GM12878 (cell line): ENCODE results near the gene CHID1. TPM values are rescaled to one million over a fixed set of nuclear protein-coding genes. Genes with fewer than 3 reads are reported as not detected.

ENCODE experiments used
- ATAC-seq: fragments of 200-7000 bp; cut with Tn5 transposase; 3 replicates; pipeline ENCODE4 v1.9.1; 2020; ENCODE audit warnings: mild to moderate bottlenecking, moderate library complexity
- BruUV-seq: library from RNA; stranded (reverse); fragments of 400-500 nt; replicated peaks from 2 replicates; lab custom pipeline; 2021; lab: Mats Ljungman, UMichigan
- CTCF ChIA-PET: fragments of 300-600 bp; sonication (Branson Sonifier 250); formaldehyde crosslinking; extraction: SDS; loops from one replicate; lab custom pipeline; 2021; ENCODE audit warnings: inconsistent platforms; lab: Yijun Ruan, JAX
- POLR2A ChIA-PET: fragments of 350-600 bp; formaldehyde crosslinking; extraction: SDS; loops from one replicate; lab custom pipeline; 2021; ENCODE audit warnings: inconsistent platforms; lab: Charles Lee
- RAD21 ChIA-PET: fragments of 300-600 bp; sonication (Branson Sonifier 250); formaldehyde crosslinking; loops from one replicate; lab custom pipeline; 2023; ENCODE audit warnings: antibody characterized with exemption; ENCODE audit not compliant: unreplicated experiment; lab: Charles Lee
- SMC1A ChIA-PET: fragments of 300-600 bp; sonication (Branson Sonifier 250); formaldehyde crosslinking; loops from one replicate; lab custom pipeline; 2023; ENCODE audit not compliant: unreplicated experiment, uncharacterized antibody; lab: Charles Lee
- DNase-seq: peaks from one replicate; pipeline ENCODE4 v3.0.0-alpha.2; 2011; ENCODE audit warnings: low read depth, low spot score
- FAIRE-seq: peaks from 3 replicates; lab custom pipeline; 2011; peaks lifted over from hg19 to GRCh38; lab: Jason Lieb, UNC
- H2AFZ ChIP-seq: 2 replicates; pipeline ENCODE4 v1.6.0; 2011; ENCODE audit warnings: low read depth, low read length, control low read depth; ENCODE audit not compliant: control insufficient read depth
- H3K27ac ChIP-seq: 2 replicates; pipeline ENCODE4 v1.5.1; 2011; ENCODE audit warnings: control low read depth; ENCODE audit not compliant: control insufficient read depth, insufficient read depth
- H3K27me3 ChIP-seq, 2 experiments: replicated peaks in 1 of 2; 2 replicates each; pipeline versions ENCODE4 v1.6.0 to v1.6.1; 2011; ENCODE audit warnings: low read length in 1 of 2; ENCODE audit not compliant: control insufficient read depth in 2 of 2, insufficient read depth in 2 of 2
- H3K36me3 ChIP-seq, 2 experiments: 2 replicates each; pipeline ENCODE4 v1.5.1; 2011; ENCODE audit warnings: low read length in 1 of 2; ENCODE audit not compliant: control insufficient read depth in 2 of 2, insufficient read depth in 2 of 2
- H3K4me1 ChIP-seq: 2 replicates; pipeline ENCODE4 v1.6.1; 2011; ENCODE audit warnings: mild to moderate bottlenecking, low read length, moderate library complexity, mixed read lengths; ENCODE audit not compliant: control insufficient read depth, insufficient read depth
- H3K4me2 ChIP-seq: 2 replicates; pipeline ENCODE4 v1.6.0; 2011; ENCODE audit warnings: control low read depth; ENCODE audit not compliant: control insufficient read depth, insufficient read depth
- H3K4me3 ChIP-seq: fragments of 200-600 bp; sonication (generic); 2 replicates; pipeline ENCODE4 v1.5.1; 2016
- H3K79me2 ChIP-seq: 2 replicates; pipeline ENCODE4 v1.6.0; 2011; ENCODE audit warnings: low read length; ENCODE audit not compliant: control insufficient read depth, insufficient read depth
- H3K9ac ChIP-seq: 2 replicates; pipeline ENCODE4 v1.8.0; 2011; ENCODE audit warnings: low read length, control low read depth, mixed read lengths; ENCODE audit not compliant: control insufficient read depth, insufficient read depth
- H3K9me3 ChIP-seq: replicated peaks from 3 replicates; pipeline ENCODE4 v1.5.1; 2011; ENCODE audit warnings: mild to moderate bottlenecking, low read length; ENCODE audit not compliant: control insufficient read depth, insufficient read depth
- H4K20me1 ChIP-seq: 2 replicates; pipeline ENCODE4 v1.6.0; 2011; ENCODE audit not compliant: control insufficient read depth, insufficient read depth
- BRCA1 ChIP-seq: IDR thresholded peaks from 2 replicates; pipeline ENCODE4 v1.6.1; 2011; ENCODE audit warnings: low read depth, low read length, improper control_type of control experiment
- CBX5 ChIP-seq: sonication (generic); IDR thresholded peaks from 2 replicates; pipeline ENCODE4 v1.6.1; 2016; ENCODE audit warnings: low read depth, moderate library complexity, mild to moderate bottlenecking, inconsistent platforms
- HCFC1 ChIP-seq: fragments of 150-350 bp; IDR thresholded peaks from 2 replicates; pipeline ENCODE4 v1.6.1; 2014; ENCODE audit warnings: low read length
- KAT2A ChIP-seq: conservative IDR thresholded peaks from 2 replicates; pipeline ENCODE4 v1.6.1; 2011; ENCODE audit warnings: low read depth, low read length; ENCODE audit not compliant: control insufficient read depth
- MTA3 ChIP-seq: IDR thresholded peaks from 2 replicates; pipeline ENCODE4 v1.6.1; 2012; ENCODE audit warnings: low read length, inconsistent platforms, borderline replicate concordance
- PAX8 ChIP-seq: fragments of 450-650 bp; IDR thresholded peaks from 2 replicates; pipeline ENCODE4 v1.6.1; 2017; ENCODE audit warnings: mild to moderate bottlenecking, moderate library complexity
- RBBP5 ChIP-seq: fragments of 200-600 bp; sonication (generic); conservative IDR thresholded peaks from 2 replicates; pipeline ENCODE4 v1.6.1; 2016
- SIN3A ChIP-seq: IDR thresholded peaks from 2 replicates; pipeline ENCODE4 v1.6.1; 2012; ENCODE audit warnings: low read depth, low read length, improper control_type of control experiment
- SMAD5 ChIP-seq: IDR thresholded peaks from 2 replicates; pipeline ENCODE4 v1.6.1; 2016; ENCODE audit warnings: antibody characterized with exemption, low read depth
- SMARCA5 ChIP-seq: fragments of 450-650 bp; IDR thresholded peaks from 2 replicates; pipeline ENCODE4 v1.6.1; 2017; ENCODE audit warnings: mild to moderate bottlenecking
- ZNF384 ChIP-seq: IDR thresholded peaks from 2 replicates; pipeline ENCODE4 v1.6.1; 2012; ENCODE audit warnings: low read depth, mild to moderate bottlenecking, low read length, improper control_type of control experiment, borderline replicate concordance
- WGBS: methylation state at CpG from one replicate; pipeline ENCODE4 v1.1.6; 2016; ENCODE audit warnings: low lambda C conversion rate; ENCODE audit not compliant: insufficient replicate concordance, insufficient coverage; ENCODE audit errors: missing lambda C conversion rate; 5-methylcytosine and 5-hydroxymethylcytosine counted together
- in situ Hi-C: fragments of 300-500 bp; cut with MboI; formaldehyde crosslinking; loops from 9 replicates; pipeline ENCODE4 v1.14.3; 2018; ENCODE audit warnings: mixed read lengths
- intact Hi-C: fragments of 100-400 bp; cut with micrococcal nuclease; formaldehyde crosslinking; loops from one replicate; pipeline ENCODE4 v1.14.2; 2022; ENCODE audit not compliant: unreplicated experiment
- polyA plus RNA-seq, 11 experiments: library from polyadenylated mRNA; depleted of rRNA in 4 of 11; unstranded in 6 of 11; stranded (reverse) in 5 of 11; fragments of >200 nt; fragmentation: Nextera tagmentation in 4 of 11; fragmentation: Illumina TruSeq in 1 of 11; extraction: Ambion mirVana in 4 of 11; extraction: Trizol in 1 of 11; gene quantifications; 1 replicate in 1 of 11; 2 replicates in 10 of 11; pipeline versions ENCODE4 v1.2.1 to v1.2.3, GENCODE V29; 2011 to 2016; ENCODE audit warnings: inconsistent platforms in 2 of 11, missing spikeins in 2 of 11, low read depth in 1 of 11
- total RNA-seq, 4 experiments: library from RNA; depleted of rRNA in 3 of 4; stranded (reverse); fragments of >200 nt in 3 of 4; fragmentation: Illumina TruSeq in 1 of 4; extraction: Trizol in 1 of 4; gene quantifications; 2 replicates each; pipeline versions ENCODE4 v1.2.1 to v1.2.3, GENCODE V29; 2013 to 2021
- TF ChIP-seq, protein P1 (sequence below): IDR thresholded peaks from 2 replicates; pipeline ENCODE4 v1.6.1; 2011; ENCODE audit warnings: borderline replicate concordance, low read depth, mild to moderate bottlenecking, moderate library complexity, mixed read lengths, low read length; ENCODE audit not compliant: insufficient read depth; ENCODE audit errors: extremely low read length
- TF ChIP-seq, protein P2 (sequence below): fragments of 450-650 bp; IDR thresholded peaks from 2 replicates; pipeline ENCODE4 v1.6.1; 2017; ENCODE audit warnings: mild to moderate bottlenecking, moderate library complexity

CHID1 gene
- total and polyA plus RNA-seq, 10 of the 15 experiments (the other 5 are each of a cell fraction or from before 2014, with no cell fraction given) = 4.8 to 75.2 (median 30.1) TPM

DNA sequence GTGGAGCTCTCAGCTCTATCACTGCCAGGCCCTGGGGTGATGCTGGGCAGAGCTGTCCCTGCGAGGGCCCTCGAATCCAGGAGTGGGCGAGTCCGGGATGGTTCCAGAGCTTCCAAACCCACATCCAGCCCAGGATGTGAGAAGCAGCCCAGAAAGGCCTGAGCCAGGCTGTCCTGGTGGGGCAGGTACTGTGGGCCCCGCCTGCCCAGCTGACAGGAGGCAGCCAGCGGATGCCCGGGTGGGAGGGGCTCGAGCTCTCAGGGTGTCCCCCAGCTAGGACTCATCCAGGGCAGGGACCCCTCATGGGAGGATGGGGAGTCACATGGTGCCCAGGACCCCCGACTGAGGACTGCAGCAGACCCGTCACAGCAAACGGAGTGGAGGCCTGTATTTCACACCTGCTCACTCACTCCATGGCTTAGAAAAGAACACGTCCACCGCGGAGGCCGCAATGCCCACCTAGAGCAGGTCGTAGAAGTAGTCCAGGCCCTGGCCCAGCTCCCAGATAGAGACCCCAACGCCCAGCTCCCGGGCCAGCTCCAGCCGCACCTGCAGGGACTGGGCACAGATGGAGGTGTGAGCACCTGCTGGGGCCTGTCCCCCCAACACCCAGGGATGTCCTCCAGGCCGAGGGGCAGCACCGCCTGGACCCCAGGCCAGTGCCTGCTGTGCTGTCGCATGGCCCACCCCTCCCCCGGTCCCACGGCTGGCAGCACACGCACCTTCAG is 41.0 kb downstream of the CHID1 start:
- ChIA-PET CTCF (no interaction called here), POLR2A (interaction anchor here (1.1 kb wide), 1 partner anchor 22 kb away, joined by 3 read pairs; no protein-coding TSS in a partner anchor), RAD21 (no interaction called here), SMC1A (no interaction called here)
- Histone ChIP-seq H3K79me2 (no peaks in the 10 kb centered on the region), H3K4me3 (no peak overlapping the region), H3K27ac (no peak overlapping the region), H3K4me2 (no peak overlapping the region), H3K9me3 (no peaks in the 10 kb centered on the region), H3K36me3 (no peaks in the 10 kb centered on the region; a peak in 1 of 4 replicates), H2AFZ (no peak overlapping the region), H3K27me3 (no peaks in the 10 kb centered on the region), H4K20me1 (no peaks in the 10 kb centered on the region), H3K4me1 (no peaks in the 10 kb centered on the region), H3K9ac (no peak overlapping the region)
- ATAC-seq (no peak), FAIRE-seq (no peak), DNase-seq (no peak)
- 87% methylated on average over 25 of the region's 25 CpGs for WGBS
- no peak for TF ChIP-seq SMARCA5
- TF ChIP-seq SMAD5 = no peak
- no peak for TF ChIP-seq BRCA1
- TF ChIP-seq, protein P1, sequence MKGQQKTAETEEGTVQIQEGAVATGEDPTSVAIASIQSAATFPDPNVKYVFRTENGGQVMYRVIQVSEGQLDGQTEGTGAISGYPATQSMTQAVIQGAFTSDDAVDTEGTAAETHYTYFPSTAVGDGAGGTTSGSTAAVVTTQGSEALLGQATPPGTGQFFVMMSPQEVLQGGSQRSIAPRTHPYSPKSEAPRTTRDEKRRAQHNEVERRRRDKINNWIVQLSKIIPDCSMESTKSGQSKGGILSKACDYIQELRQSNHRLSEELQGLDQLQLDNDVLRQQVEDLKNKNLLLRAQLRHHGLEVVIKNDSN = no peak
- no peak for TF ChIP-seq PAX8
- TF ChIP-seq SIN3A = no peak
- no peak for TF ChIP-seq HCFC1
- TF ChIP-seq ZNF384 = no peak
- TF ChIP-seq, protein P2, sequence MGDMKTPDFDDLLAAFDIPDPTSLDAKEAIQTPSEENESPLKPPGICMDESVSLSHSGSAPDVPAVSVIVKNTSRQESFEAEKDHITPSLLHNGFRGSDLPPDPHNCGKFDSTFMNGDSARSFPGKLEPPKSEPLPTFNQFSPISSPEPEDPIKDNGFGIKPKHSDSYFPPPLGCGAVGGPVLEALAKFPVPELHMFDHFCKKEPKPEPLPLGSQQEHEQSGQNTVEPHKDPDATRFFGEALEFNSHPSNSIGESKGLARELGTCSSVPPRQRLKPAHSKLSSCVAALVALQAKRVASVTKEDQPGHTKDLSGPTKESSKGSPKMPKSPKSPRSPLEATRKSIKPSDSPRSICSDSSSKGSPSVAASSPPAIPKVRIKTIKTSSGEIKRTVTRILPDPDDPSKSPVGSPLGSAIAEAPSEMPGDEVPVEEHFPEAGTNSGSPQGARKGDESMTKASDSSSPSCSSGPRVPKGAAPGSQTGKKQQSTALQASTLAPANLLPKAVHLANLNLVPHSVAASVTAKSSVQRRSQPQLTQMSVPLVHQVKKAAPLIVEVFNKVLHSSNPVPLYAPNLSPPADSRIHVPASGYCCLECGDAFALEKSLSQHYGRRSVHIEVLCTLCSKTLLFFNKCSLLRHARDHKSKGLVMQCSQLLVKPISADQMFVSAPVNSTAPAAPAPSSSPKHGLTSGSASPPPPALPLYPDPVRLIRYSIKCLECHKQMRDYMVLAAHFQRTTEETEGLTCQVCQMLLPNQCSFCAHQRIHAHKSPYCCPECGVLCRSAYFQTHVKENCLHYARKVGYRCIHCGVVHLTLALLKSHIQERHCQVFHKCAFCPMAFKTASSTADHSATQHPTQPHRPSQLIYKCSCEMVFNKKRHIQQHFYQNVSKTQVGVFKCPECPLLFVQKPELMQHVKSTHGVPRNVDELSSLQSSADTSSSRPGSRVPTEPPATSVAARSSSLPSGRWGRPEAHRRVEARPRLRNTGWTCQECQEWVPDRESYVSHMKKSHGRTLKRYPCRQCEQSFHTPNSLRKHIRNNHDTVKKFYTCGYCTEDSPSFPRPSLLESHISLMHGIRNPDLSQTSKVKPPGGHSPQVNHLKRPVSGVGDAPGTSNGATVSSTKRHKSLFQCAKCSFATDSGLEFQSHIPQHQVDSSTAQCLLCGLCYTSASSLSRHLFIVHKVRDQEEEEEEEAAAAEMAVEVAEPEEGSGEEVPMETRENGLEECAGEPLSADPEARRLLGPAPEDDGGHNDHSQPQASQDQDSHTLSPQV = no peak
- TF ChIP-seq KAT2A = no peak
- no peak for TF ChIP-seq MTA3
- no peak for TF ChIP-seq RBBP5
- TF ChIP-seq CBX5 = no peak
- no TSS peak for BruUV-seq
- intact Hi-C loops = no loop called here
- in situ Hi-C loops = no loop called here
